ENCODE data around the gene AGPS. TPM values are rescaled to one million over a fixed set of nuclear protein-coding genes. Genes with fewer than 3 reads are reported as not detected.

Gene AGPS
- polyA plus RNA-seq, 3 donors = 7.1 to 26.9 (median 16.7) TPM

DNA sequence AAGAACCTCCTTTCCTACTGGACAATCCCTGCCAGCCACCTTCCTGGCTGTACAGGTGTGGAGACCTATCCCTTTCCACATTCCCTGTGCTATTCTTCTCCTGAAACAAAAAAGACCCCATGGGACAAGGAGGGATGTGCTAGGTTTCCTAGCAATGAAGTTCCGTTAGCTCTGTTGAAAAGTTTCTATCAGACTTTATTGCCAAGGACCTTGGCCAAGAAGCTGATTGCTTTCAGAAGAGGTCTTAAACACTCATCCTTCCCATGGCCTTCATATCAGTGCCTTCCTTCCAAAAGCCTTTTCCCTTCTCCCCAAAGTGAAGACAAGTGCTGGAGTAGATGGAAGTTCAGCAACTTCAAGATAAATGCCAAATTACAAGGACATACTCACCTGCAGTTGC lies 194.8 kb downstream of the AGPS start:
- Histone ChIP-seq H3K79me2 (ENCODE audit: insufficient read depth, low read length) (no peaks in the 10 kb centered on the region), H3K27ac (ENCODE audit: low read depth in 1 of 2, low read length in 2 of 2) (no peak overlapping the region), H4K20me1 (ENCODE audit: insufficient read depth, low read length) (no peaks in the 10 kb centered on the region), H3K36me3 (replicated peaks in 1 of 2; ENCODE audit: control insufficient read depth in 1 of 2, insufficient read depth in 2 of 2, low read length in 2 of 2) (no peaks in the 10 kb centered on the region), H3K4me2 (replicated peaks; ENCODE audit: extremely low read depth, low read length, poor library complexity, severe bottlenecking) (no peak overlapping the region), H3K9me3 (replicated peaks in 1 of 2; ENCODE audit: control insufficient read depth in 1 of 2, insufficient read depth in 1 of 2, low read length in 2 of 2) (no peaks in the 10 kb centered on the region), H3K27me3 (ENCODE audit: control insufficient read depth in 2 of 2, insufficient read depth in 2 of 2, low read length in 2 of 2) (no peaks in the 10 kb centered on the region), H2AFZ (ENCODE audit: insufficient read depth, low read depth, low read length, poor library complexity, severe bottlenecking) (no peak overlapping the region), H3K4me3 (replicated peaks in 1 of 3; ENCODE audit: low read depth in 2 of 3, low read length in 3 of 3) (no peak overlapping the region), H3K4me1 (ENCODE audit: control insufficient read depth in 1 of 2, insufficient read depth in 2 of 2, low read length in 2 of 2) (no peaks in the 10 kb centered on the region), H3K9ac (ENCODE audit: insufficient read depth, low read length, poor library complexity, severe bottlenecking) (no peak overlapping the region)
- Mint-ChIP-seq H3K36me3 (no peaks in the 10 kb centered on the region), H3K27ac (no peak overlapping the region), H3K4me1 (peaks cover 4% of the 10 kb centered on the region), H3K4me3 (no peak overlapping the region), H3K9me3 (peaks cover 0 to 1% (median 0%) of the 10 kb centered on the region in 7 donors), H3K27me3 (ENCODE audit: low read depth in 3 of 3) (peaks cover 0 to 8% (median 1%) of the 10 kb centered on the region in 3 donors)
- TF ChIP-seq, protein P1, sequence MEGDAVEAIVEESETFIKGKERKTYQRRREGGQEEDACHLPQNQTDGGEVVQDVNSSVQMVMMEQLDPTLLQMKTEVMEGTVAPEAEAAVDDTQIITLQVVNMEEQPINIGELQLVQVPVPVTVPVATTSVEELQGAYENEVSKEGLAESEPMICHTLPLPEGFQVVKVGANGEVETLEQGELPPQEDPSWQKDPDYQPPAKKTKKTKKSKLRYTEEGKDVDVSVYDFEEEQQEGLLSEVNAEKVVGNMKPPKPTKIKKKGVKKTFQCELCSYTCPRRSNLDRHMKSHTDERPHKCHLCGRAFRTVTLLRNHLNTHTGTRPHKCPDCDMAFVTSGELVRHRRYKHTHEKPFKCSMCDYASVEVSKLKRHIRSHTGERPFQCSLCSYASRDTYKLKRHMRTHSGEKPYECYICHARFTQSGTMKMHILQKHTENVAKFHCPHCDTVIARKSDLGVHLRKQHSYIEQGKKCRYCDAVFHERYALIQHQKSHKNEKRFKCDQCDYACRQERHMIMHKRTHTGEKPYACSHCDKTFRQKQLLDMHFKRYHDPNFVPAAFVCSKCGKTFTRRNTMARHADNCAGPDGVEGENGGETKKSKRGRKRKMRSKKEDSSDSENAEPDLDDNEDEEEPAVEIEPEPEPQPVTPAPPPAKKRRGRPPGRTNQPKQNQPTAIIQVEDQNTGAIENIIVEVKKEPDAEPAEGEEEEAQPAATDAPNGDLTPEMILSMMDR (IDR thresholded peaks at IDR 0.05) = no peak
- intact Hi-C loops (cut with micrococcal nuclease) = no loop called here
- WGBS (ENCODE audit: insufficient coverage) = no CpG with 5 or more reads among the region's 1 CpG
- DNase-seq = no peak

DNA sequence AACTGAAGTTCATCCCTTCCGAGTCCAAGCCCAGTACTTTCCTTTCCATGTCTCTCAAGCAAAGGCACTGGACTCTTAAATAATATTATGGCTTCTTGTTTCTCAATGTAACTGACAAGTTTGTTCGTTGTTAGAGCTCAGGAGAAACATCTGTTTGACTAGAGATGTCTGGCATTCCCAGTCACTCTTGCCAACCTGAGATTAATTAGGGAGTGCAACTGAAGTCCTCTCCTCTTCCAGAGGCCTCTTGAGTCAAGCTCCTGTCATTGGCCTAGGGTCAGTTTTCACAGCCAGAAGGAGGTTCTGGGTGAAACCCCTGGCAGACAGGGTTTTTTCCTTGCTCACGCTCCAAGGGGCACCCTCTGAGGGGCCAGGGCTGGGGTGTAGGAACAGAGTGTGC lies 196.1 kb downstream of the AGPS start:
- Histone ChIP-seq H3K9ac (ENCODE audit: insufficient read depth, low read length, poor library complexity, severe bottlenecking) (no peak overlapping the region), H4K20me1 (ENCODE audit: insufficient read depth, low read length) (no peaks in the 10 kb centered on the region), H3K27ac (ENCODE audit: low read depth in 1 of 2, low read length in 2 of 2) (no peak overlapping the region), H3K27me3 (ENCODE audit: control insufficient read depth in 2 of 2, insufficient read depth in 2 of 2, low read length in 2 of 2) (no peaks in the 10 kb centered on the region), H3K4me1 (ENCODE audit: control insufficient read depth in 1 of 2, insufficient read depth in 2 of 2, low read length in 2 of 2) (no peaks in the 10 kb centered on the region), H3K79me2 (ENCODE audit: insufficient read depth, low read length) (no peaks in the 10 kb centered on the region), H3K4me3 (replicated peaks in 1 of 3; ENCODE audit: low read depth in 2 of 3, low read length in 3 of 3) (no peak overlapping the region), H3K9me3 (replicated peaks in 1 of 2; ENCODE audit: control insufficient read depth in 1 of 2, insufficient read depth in 1 of 2, low read length in 2 of 2) (no peaks in the 10 kb centered on the region), H3K4me2 (replicated peaks; ENCODE audit: extremely low read depth, low read length, poor library complexity, severe bottlenecking) (no peak overlapping the region), H3K36me3 (replicated peaks in 1 of 2; ENCODE audit: control insufficient read depth in 1 of 2, insufficient read depth in 2 of 2, low read length in 2 of 2) (no peaks in the 10 kb centered on the region), H2AFZ (ENCODE audit: insufficient read depth, low read depth, low read length, poor library complexity, severe bottlenecking) (no peak overlapping the region)
- peaks cover 0 to 1% (median 0%) of the 10 kb centered on the region in 7 donors for H3K9me3 Mint-ChIP-seq
- H3K4me1 Mint-ChIP-seq = peaks cover 4% of the 10 kb centered on the region
- TF ChIP-seq, protein P1 (IDR thresholded peaks at IDR 0.05) = no peak
- H3K4me3 Mint-ChIP-seq = no peak overlapping the region
- intact Hi-C loops (cut with micrococcal nuclease) = no loop called here
- peaks cover 0 to 10% (median 1%) of the 10 kb centered on the region in 3 donors for H3K27me3 Mint-ChIP-seq (ENCODE audit: low read depth in 3 of 3)
- H3K36me3 Mint-ChIP-seq = no peaks in the 10 kb centered on the region
- H3K27ac Mint-ChIP-seq = no peak overlapping the region
- DNase-seq = no peak
- WGBS (ENCODE audit: insufficient coverage) = 100% methylated on average over 2 of the region's 3 CpGs

All from CD14-positive monocyte (primary cell).